ENCODE results near the gene RAB29. TPM values are rescaled to one million over a fixed set of nuclear protein-coding genes. Genes with fewer than 3 reads are reported as not detected.

Gene RAB29
- total RNA-seq, 4 donors from 2014 or later, result 9.7 to 15.4 (median 12.1) TPM

DNA sequence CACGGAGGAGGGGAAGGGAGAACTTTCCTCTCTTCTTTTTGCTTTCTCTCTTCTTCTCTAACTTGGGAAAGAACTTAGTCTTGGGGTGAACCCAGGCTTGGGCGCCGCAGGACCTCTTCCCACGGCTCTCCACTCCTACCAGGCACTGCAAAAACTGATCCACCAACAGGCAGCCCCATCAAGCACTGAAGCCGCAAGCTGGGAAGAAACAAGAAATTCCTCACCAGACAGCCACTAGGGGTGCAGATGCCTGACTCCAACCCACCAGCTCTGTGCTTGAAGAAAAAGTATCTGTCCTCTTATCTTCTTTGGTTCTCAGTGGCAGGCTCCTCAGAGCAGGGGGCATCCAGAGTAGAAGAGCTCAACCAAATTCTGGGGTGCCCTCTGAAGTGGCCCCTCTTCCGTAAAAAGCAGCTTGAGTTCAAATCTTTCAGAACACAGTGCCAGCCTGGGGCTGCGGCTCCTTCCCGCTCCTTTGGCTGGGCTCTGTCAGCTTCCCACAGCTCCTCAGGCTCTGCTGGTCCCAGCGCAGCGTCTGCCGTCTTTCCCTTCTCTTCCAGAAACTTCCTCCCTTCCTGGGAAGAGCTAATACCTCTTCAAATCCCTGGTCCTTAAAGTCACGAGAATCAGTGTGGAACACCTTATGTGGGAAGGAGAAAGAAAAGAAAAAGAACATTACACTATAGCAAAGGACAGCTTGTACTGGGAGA, 35.3 kb upstream of the RAB29 start:
- WGBS, result 90% methylated on average over 12 of the region's 12 CpGs
- DNase-seq (ENCODE audit: low spot score in 2 of 2), result no peak
- Histone ChIP-seq H3K9me3 (no peaks in the 10 kb centered on the region), H3K4me1 (peaks cover 41% of the 10 kb centered on the region), H3K27ac (no peak overlapping the region), H3K36me3 (peaks cover 2% of the 10 kb centered on the region), H3K4me3 (no peak overlapping the region), H3K27me3 (no peaks in the 10 kb centered on the region)
- TF ChIP-seq, protein P1, sequence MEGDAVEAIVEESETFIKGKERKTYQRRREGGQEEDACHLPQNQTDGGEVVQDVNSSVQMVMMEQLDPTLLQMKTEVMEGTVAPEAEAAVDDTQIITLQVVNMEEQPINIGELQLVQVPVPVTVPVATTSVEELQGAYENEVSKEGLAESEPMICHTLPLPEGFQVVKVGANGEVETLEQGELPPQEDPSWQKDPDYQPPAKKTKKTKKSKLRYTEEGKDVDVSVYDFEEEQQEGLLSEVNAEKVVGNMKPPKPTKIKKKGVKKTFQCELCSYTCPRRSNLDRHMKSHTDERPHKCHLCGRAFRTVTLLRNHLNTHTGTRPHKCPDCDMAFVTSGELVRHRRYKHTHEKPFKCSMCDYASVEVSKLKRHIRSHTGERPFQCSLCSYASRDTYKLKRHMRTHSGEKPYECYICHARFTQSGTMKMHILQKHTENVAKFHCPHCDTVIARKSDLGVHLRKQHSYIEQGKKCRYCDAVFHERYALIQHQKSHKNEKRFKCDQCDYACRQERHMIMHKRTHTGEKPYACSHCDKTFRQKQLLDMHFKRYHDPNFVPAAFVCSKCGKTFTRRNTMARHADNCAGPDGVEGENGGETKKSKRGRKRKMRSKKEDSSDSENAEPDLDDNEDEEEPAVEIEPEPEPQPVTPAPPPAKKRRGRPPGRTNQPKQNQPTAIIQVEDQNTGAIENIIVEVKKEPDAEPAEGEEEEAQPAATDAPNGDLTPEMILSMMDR (IDR thresholded peaks at IDR 0.05), result no peak
- TF ChIP-seq EP300 (IDR thresholded peaks at IDR 0.05), result no peak
- TF ChIP-seq POLR2AphosphoS5 (IDR thresholded peaks at IDR 0.05), result no peak
- no peak for TF ChIP-seq POLR2A (IDR thresholded peaks at IDR 0.05)

DNA sequence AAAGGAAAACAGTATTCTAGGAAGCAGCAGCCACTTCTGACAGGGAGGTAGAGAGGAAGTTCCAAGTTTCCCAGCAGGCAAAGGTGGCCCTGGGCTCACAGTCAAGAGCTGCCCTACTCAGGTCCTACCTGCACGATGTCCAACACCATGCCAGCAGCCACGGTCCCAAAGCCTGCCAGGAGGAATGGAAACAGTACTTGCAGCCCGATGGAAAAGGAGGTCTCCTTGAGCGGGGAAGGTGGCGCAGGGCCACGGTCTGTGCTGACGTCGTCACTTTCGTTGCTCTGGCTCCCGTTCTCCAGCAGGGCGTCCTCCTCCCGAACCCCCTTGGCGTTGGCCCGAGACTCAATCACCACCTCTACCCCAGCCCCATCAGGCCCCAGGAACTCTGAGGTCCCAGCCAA, 34.7 kb upstream of the RAB29 start:
- no peak for DNase-seq (ENCODE audit: low spot score in 2 of 2)
- TF ChIP-seq, protein P1 (IDR thresholded peaks at IDR 0.05), result no peak
- no peak for TF ChIP-seq POLR2A (IDR thresholded peaks at IDR 0.05)
- TF ChIP-seq EP300 (IDR thresholded peaks at IDR 0.05), result no peak
- no peak for TF ChIP-seq POLR2AphosphoS5 (IDR thresholded peaks at IDR 0.05)
- Histone ChIP-seq H3K27me3 (no peaks in the 10 kb centered on the region), H3K9me3 (no peaks in the 10 kb centered on the region), H3K4me1 (peaks cover 48% of the 10 kb centered on the region), H3K4me3 (no peak overlapping the region), H3K36me3 (peaks cover 2% of the 10 kb centered on the region), H3K27ac (no peak overlapping the region)
- 80% methylated on average over 5 of the region's 14 CpGs for WGBS

DNA sequence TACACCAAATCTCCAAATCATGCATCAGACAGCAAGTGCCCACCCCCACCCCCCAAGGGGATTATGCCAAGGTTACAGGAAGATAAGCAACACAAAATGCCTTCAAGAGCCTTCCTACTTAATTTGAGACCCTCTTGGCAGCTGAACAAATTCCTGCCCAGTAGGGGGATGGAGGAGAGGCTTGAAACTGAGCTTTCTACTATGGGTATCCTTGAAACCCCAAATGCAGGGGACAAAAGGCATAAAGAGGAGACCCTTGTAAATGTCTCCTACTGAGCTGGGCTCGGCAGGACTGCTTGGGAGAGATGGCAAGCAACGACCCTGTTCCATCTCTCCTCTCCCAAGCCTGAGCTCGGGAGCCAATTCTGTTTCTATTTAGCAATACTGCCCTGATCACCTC, 34.2 kb upstream of the RAB29 start:
- Histone ChIP-seq H3K9me3 (no peaks in the 10 kb centered on the region), H3K36me3 (peaks cover 2% of the 10 kb centered on the region), H3K4me1 (peaks cover 52% of the 10 kb centered on the region), H3K4me3 (no peak overlapping the region), H3K27me3 (no peaks in the 10 kb centered on the region), H3K27ac (no peak overlapping the region)
- no peak for DNase-seq (ENCODE audit: low spot score in 2 of 2)
- TF ChIP-seq POLR2A (IDR thresholded peaks at IDR 0.05), result no peak
- 75% methylated on average over 3 of the region's 3 CpGs for WGBS

DNA sequence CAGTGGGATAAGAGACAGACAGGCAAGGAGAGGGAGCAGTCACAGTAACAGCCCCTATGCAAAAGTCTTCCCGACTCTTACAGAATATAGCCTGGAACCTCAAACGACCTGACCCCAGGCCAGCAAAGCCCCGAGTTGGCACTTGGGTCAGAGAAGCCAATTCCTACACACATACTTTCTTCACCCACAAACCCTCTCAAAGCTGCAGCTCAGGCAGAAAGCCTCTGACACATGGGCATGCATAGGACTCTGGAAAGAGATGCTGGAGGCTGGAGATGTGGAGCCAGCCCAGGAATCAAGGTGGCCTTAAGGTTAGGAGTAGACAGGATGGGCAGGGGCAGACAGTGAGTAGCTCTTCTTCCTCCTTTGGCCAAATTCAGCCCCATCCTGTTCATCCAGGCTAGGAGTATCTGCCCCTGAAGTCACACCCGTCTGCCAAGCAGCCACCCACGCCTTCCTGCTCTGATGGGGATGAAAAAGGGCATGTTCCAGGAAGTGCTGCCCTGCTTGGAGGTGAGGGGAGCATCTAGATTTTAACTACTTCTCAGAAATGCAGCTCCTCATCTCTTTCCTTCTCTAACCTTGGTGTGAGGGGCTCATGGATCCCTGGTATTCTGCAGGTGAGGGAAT, 29.9 kb upstream of the RAB29 start:
- peaks cover 7% of the 10 kb centered on the region for H3K36me3 ChIP-seq
- H3K4me3 ChIP-seq, result no peak overlapping the region
- no peaks in the 10 kb centered on the region for H3K27me3 ChIP-seq
- 55% methylated on average over 5 of the region's 5 CpGs for WGBS
- H3K4me1 ChIP-seq, result peaks cover 28% of the 10 kb centered on the region
- no peak for DNase-seq (ENCODE audit: low spot score in 2 of 2)
- H3K27ac ChIP-seq, result no peak overlapping the region
- no peaks in the 10 kb centered on the region for H3K9me3 ChIP-seq
- TF ChIP-seq, protein P1 (IDR thresholded peaks at IDR 0.05), result no peak
- TF ChIP-seq POLR2A (IDR thresholded peaks at IDR 0.05), result no peak
- no peak for TF ChIP-seq EP300 (IDR thresholded peaks at IDR 0.05)
- TF ChIP-seq POLR2AphosphoS5 (IDR thresholded peaks at IDR 0.05), result no peak

DNA sequence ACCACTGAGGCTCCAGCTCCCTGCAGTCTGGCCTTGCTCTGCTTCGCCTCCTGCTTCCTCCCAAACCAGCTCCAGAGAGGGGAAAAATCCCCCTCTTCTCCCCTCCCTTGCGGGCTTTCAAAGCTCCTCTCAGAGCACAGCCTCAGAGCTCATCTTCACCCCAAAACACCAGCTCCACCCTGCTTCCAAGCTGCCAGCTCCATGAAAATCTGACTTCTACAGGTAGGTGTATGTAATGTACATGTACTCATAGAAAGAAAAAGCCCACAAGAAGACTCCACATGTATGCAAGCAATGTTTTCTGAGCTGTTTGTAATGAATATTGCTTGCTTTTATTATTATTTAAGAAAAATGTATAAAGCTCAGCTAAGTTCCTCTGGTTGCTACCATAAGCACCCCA, 29.3 kb upstream of the RAB29 start:
- no peak for DNase-seq (ENCODE audit: low spot score in 2 of 2)
- no peaks in the 10 kb centered on the region for H3K9me3 ChIP-seq
- WGBS, result 86% methylated on average over 2 of the region's 2 CpGs
- no peak for TF ChIP-seq POLR2A (IDR thresholded peaks at IDR 0.05)
- no peak for TF ChIP-seq EP300 (IDR thresholded peaks at IDR 0.05)
- TF ChIP-seq POLR2AphosphoS5 (IDR thresholded peaks at IDR 0.05), result no peak
- TF ChIP-seq, protein P1 (IDR thresholded peaks at IDR 0.05), result no peak
- no peak overlapping the region for H3K4me3 ChIP-seq
- H3K4me1 ChIP-seq, result peaks cover 22% of the 10 kb centered on the region
- H3K27ac ChIP-seq, result no peak overlapping the region
- peaks cover 7% of the 10 kb centered on the region for H3K36me3 ChIP-seq
- no peaks in the 10 kb centered on the region for H3K27me3 ChIP-seq

Measured in suprapubic skin (tissue), 4 donors.